Sigmoid colon (tissue), 7 donors: ENCODE results near the gene APLF. TPM values are rescaled to one million over a fixed set of nuclear protein-coding genes. Genes with fewer than 3 reads are reported as not detected.
A peak's percentile ranks its signal among the peaks of the same experiment; 100 is the strongest.

Experiments used
- DNase-seq: peaks from one replicate; pipeline ENCODE4 v3.0.0-alpha.2; 2019
- H3K27ac ChIP-seq, 4 donors: fragments of 200-600 bp; sonication (generic); one replicate each; pipeline ENCODE4 v1.5.1; 2016 to 2019; ENCODE audit warnings: mild to moderate bottlenecking in 1 of 4
- H3K27me3 ChIP-seq, 3 donors: fragments of 200-600 bp; sonication (generic); one replicate each; pipeline ENCODE4 v1.5.1; 2019; ENCODE audit warnings: mild to moderate bottlenecking in 1 of 3
- H3K36me3 ChIP-seq, 4 donors: fragments of 200-600 bp; sonication (generic); one replicate each; pipeline ENCODE4 v1.5.1; 2016 to 2019
- H3K4me1 ChIP-seq, 4 donors: fragments of 200-600 bp; sonication (generic); one replicate each; pipeline ENCODE4 v1.5.1; 2017 to 2019
- H3K4me3 ChIP-seq, 4 donors: fragments of 200-600 bp; sonication (generic); one replicate each; pipeline ENCODE4 v1.5.1; 2017 to 2019; ENCODE audit warnings: mild to moderate bottlenecking in 2 of 4, moderate library complexity in 1 of 4
- H3K9me3 ChIP-seq, 4 donors: fragments of 200-600 bp in 3 of 4; sonication (generic) in 3 of 4; one replicate each; pipeline versions ENCODE4 v1.5.1 to v1.6.1; 2013 to 2019
- CTCF ChIP-seq, 4 experiments: fragments of 450-650 bp in 3 of 4; fragments of 200-600 bp in 1 of 4; IDR thresholded peaks; one replicate each; pipeline ENCODE4 v1.5.1; 2016 to 2019; ENCODE audit warnings: antibody characterized with exemption in 4 of 4, mild to moderate bottlenecking in 3 of 4, moderate library complexity in 2 of 4
- EP300 ChIP-seq, 4 donors: sonication (generic); formaldehyde crosslinking; IDR thresholded peaks; one replicate each; pipeline ENCODE4 v1.6.1; 2017; ENCODE audit warnings: antibody characterized with exemption in 4 of 4
- POLR2A ChIP-seq, 2 donors: fragments of 450-650 bp; IDR thresholded peaks; one replicate each; pipeline ENCODE4 v1.6.1; 2016; ENCODE audit warnings: antibody characterized with exemption in 2 of 2, mild to moderate bottlenecking in 2 of 2, moderate library complexity in 2 of 2
- POLR2AphosphoS5 ChIP-seq, 4 donors: sonication (generic); formaldehyde crosslinking; IDR thresholded peaks; one replicate each; pipeline ENCODE4 v1.6.1; 2017; ENCODE audit warnings: antibody characterized with exemption in 4 of 4
- WGBS, 2 donors: extraction: QIAGEN DNeasy Blood & Tissue Kit; methylation state at CpG; one replicate each; pipeline ENCODE4 v1.1.7; 2013; 5-methylcytosine and 5-hydroxymethylcytosine counted together
- intact Hi-C: fragments of 100-400 bp; cut with DNase I; formaldehyde crosslinking; loops from one replicate; pipeline ENCODE4 v1.15.1; 2023
- polyA plus RNA-seq, 3 donors: library from polyadenylated mRNA; stranded (reverse); fragments of 200-250 nt; gene quantifications; one replicate each; pipeline ENCODE4 v1.2.3, GENCODE V29; 2013
- total RNA-seq, 4 donors: library from RNA; depleted of rRNA; stranded (reverse); fragments of >200 nt; gene quantifications; one replicate each; pipeline ENCODE4 v1.1.0, GENCODE V29; 2016
- donor health status: healthy with polysubstance abuse.
- donor health status: Bipolar disorder and iron deficiency.
- donor health status: healthy.

APLF gene
- total and polyA plus RNA-seq, 7 donors, result 0.23 to 21.7 (median 11.0) TPM

- Histone ChIP-seq H3K4me3 (no peak overlapping the region), H3K4me1 (peaks cover 0 to 24% (median 12%) of the 10 kb centered on the region in 4 donors), H3K27ac (peak overlapping the region in 2 of 4 donors; percentile 43 to 49), H3K9me3 (no peaks in the 10 kb centered on the region), H3K27me3 (no peaks in the 10 kb centered on the region), H3K36me3 (no peaks in the 10 kb centered on the region)
- TF ChIP-seq CTCF (IDR thresholded peaks at IDR 0.05), result no peak
- DNase-seq, result no peak
- intact Hi-C loops, result no loop called here
Measured at GRCh38 chr2:68434981-68435380, 32.4 kb upstream of the APLF start.

GRCh38 chr2:68435615-68436014, 31.8 kb upstream of the APLF start:
- intact Hi-C loops, result no loop called here
- H3K27ac ChIP-seq, result peak overlapping the region; percentile 31 to 65 (median 46)

GRCh38 chr2:68436270-68436669, 31.1 kb upstream of the APLF start:
- intact Hi-C loops, result no loop called here
- 72 to 83% methylated on average over 4 of the region's 4 CpGs for WGBS, 2 donors
- Histone ChIP-seq H3K9me3 (no peaks in the 10 kb centered on the region), H3K4me3 (no peak overlapping the region), H3K27ac (peak overlapping the region; percentile 31 to 65 (median 46)), H3K27me3 (no peaks in the 10 kb centered on the region), H3K4me1 (peaks cover 0 to 32% (median 22%) of the 10 kb centered on the region in 4 donors), H3K36me3 (no peaks in the 10 kb centered on the region)
- DNase-seq, result no peak
- TF ChIP-seq POLR2AphosphoS5 (IDR thresholded peaks at IDR 0.05) (no peak), EP300 (IDR thresholded peaks at IDR 0.05) (no peak), CTCF (IDR thresholded peaks at IDR 0.05) (no peak), POLR2A (IDR thresholded peaks at IDR 0.05) (no peak)

More at GRCh38 chr2:68435615-68436014, 31.8 kb upstream of the APLF start:
- H3K27me3 ChIP-seq, result no peaks in the 10 kb centered on the region
- no peak overlapping the region for H3K4me3 ChIP-seq
- H3K36me3 ChIP-seq, result no peaks in the 10 kb centered on the region
- H3K9me3 ChIP-seq, result no peaks in the 10 kb centered on the region
- DNase-seq, result no peak
- peaks cover 0 to 31% (median 18%) of the 10 kb centered on the region in 4 donors for H3K4me1 ChIP-seq
- TF ChIP-seq POLR2A (IDR thresholded peaks at IDR 0.05), result no peak
- no peak for TF ChIP-seq EP300 (IDR thresholded peaks at IDR 0.05)
- no peak for TF ChIP-seq POLR2AphosphoS5 (IDR thresholded peaks at IDR 0.05)
- TF ChIP-seq CTCF (IDR thresholded peaks at IDR 0.05), result no peak

GRCh38 chr2:68438455-68439303, 28.7 kb upstream of the APLF start:
- H3K36me3 ChIP-seq, result no peaks in the 10 kb centered on the region
- H3K27ac ChIP-seq, result peak overlapping the region in 1 of 4 donors; percentile 8
- no peak overlapping the region for H3K4me3 ChIP-seq
- H3K9me3 ChIP-seq, result no peaks in the 10 kb centered on the region
- WGBS, 2 donors, result 67 to 85% methylated on average over 7 of the region's 7 CpGs
- TF ChIP-seq POLR2AphosphoS5 (IDR thresholded peaks at IDR 0.05), result peak in 1 of 4 donors; percentile 22
- no peak for TF ChIP-seq EP300 (IDR thresholded peaks at IDR 0.05)
- DNase-seq, result no peak
- intact Hi-C loops, result no loop called here
- no peaks in the 10 kb centered on the region for H3K27me3 ChIP-seq
- H3K4me1 ChIP-seq, result peaks cover 0 to 33% (median 25%) of the 10 kb centered on the region in 4 donors

- intact Hi-C loops, result loop anchor here (1.0 to 10.0 kb wide), 3 partner anchors 79 to 319 kb away; partner anchors contain the start of gene PPP3R1
- Histone ChIP-seq H3K9me3 (no peaks in the 10 kb centered on the region), H3K27ac (peak overlapping the region in 3 of 4 donors; percentile 12 to 55 (median 40)), H3K36me3 (no peaks in the 10 kb centered on the region), H3K4me1 (peaks cover 0 to 22% (median 14%) of the 10 kb centered on the region in 4 donors), H3K27me3 (no peaks in the 10 kb centered on the region), H3K4me3 (no peak overlapping the region)
- peak in 1 of 4 donors; percentile 18 for TF ChIP-seq POLR2AphosphoS5 (IDR thresholded peaks at IDR 0.05)
- no peak for TF ChIP-seq POLR2A (IDR thresholded peaks at IDR 0.05)
- peak; percentile 81 to 94 (median 89) for TF ChIP-seq CTCF (IDR thresholded peaks at IDR 0.05)
- WGBS, 2 donors, result 32 to 41% methylated on average over 6 of the region's 6 CpGs
- peak; percentile 93 for DNase-seq
Measured at GRCh38 chr2:68441179-68441993, 26.0 kb upstream of the APLF start.
